Raji (cell line): Measurements from ENCODE around the gene LRP2.

Source experiments
- POLR2A ChIP-seq: IDR thresholded peaks from 2 replicates; pipeline ENCODE4 v1.6.1; 2011; ENCODE audit warnings: low read depth, low read length, control low read depth; ENCODE audit not compliant: insufficient read depth

LRP2 gene

GRCh38 chr2:169172914-169173313, 189.4 kb downstream of the LRP2 start:
- TF ChIP-seq POLR2A = no peak

GRCh38 chr2:169172151-169172735, 190.1 kb downstream of the LRP2 start:
- TF ChIP-seq POLR2A = no peak

- TF ChIP-seq POLR2A = no peak
These were observed 196.5 kb downstream of the LRP2 start for GRCh38 chr2:169165791-169166190.

GRCh38 chr2:169164311-169164710, 198.0 kb downstream of the LRP2 start:
- TF ChIP-seq POLR2A = no peak

GRCh38 chr2:169162613-169163012, 199.7 kb downstream of the LRP2 start:
- TF ChIP-seq POLR2A = no peak

- TF ChIP-seq POLR2A = no peak
These were observed 201.3 kb downstream of the LRP2 start for GRCh38 chr2:169160926-169161481.

- no peak for TF ChIP-seq POLR2A
These were observed 202.6 kb downstream of the LRP2 start for GRCh38 chr2:169159686-169160085.

- TF ChIP-seq POLR2A = no peak
These were observed 203.5 kb downstream of the LRP2 start for GRCh38 chr2:169158874-169159273.

GRCh38 chr2:169146220-169146619, 216.1 kb downstream of the LRP2 start:
- no peak for TF ChIP-seq POLR2A

- no peak for TF ChIP-seq POLR2A
These were observed 218.3 kb downstream of the LRP2 start for GRCh38 chr2:169143998-169144397.

GRCh38 chr2:169141713-169142352, 220.5 kb downstream of the LRP2 start:
- no peak for TF ChIP-seq POLR2A

- TF ChIP-seq POLR2A = no peak
These were observed 222.2 kb downstream of the LRP2 start for GRCh38 chr2:169139993-169140767.

GRCh38 chr2:169139145-169139544, 223.2 kb downstream of the LRP2 start:
- no peak for TF ChIP-seq POLR2A

- TF ChIP-seq POLR2A = no peak
These were observed 224.4 kb downstream of the LRP2 start for GRCh38 chr2:169137924-169138323.

- TF ChIP-seq POLR2A = no peak
These were observed 225.3 kb downstream of the LRP2 start for GRCh38 chr2:169136885-169137534.
